Measurements from ENCODE around the gene LTB. TPM values are rescaled to one million over a fixed set of nuclear protein-coding genes. Genes with fewer than 3 reads are reported as not detected.
A peak's percentile ranks its signal among the peaks of the same experiment; 100 is the strongest.

The LTB gene
- polyA plus RNA-seq, 3 donors = 12.6 to 25.5 (median 21.6) TPM

DNA sequence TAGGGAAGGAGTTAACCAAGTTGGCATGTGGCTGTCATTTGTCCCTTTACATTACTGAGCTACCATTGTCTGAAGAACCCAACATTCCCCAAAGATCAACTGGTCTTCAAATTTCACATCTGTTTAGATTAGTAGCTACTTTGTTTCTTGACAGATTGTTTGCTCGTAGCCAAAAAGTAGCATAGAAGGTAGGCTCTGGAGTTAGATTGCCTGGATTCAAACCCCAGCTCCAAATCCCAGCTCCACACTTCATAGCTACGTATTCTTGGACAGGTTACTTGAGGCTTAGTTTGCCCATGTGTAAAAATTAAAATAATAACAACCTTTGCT lies 33.7 kb downstream of the LTB start:
- peaks cover 34 to 42% of the 10 kb centered on the region in 2 donors for H3K4me1 ChIP-seq (ENCODE audit: control insufficient read depth in 1 of 2, insufficient read depth in 2 of 2, low read length in 2 of 2)
- intact Hi-C loops (cut with micrococcal nuclease) = loop anchor here (5.0 to 10.0 kb wide), 6 partner anchors 54 to 406 kb away; partner anchors contain the start of genes C6orf47 (in 1 of the 2), CLIC1 (in 1 of the 2), GPANK1 (in 1 of the 2) and MICB (in 1 of the 2)

DNA sequence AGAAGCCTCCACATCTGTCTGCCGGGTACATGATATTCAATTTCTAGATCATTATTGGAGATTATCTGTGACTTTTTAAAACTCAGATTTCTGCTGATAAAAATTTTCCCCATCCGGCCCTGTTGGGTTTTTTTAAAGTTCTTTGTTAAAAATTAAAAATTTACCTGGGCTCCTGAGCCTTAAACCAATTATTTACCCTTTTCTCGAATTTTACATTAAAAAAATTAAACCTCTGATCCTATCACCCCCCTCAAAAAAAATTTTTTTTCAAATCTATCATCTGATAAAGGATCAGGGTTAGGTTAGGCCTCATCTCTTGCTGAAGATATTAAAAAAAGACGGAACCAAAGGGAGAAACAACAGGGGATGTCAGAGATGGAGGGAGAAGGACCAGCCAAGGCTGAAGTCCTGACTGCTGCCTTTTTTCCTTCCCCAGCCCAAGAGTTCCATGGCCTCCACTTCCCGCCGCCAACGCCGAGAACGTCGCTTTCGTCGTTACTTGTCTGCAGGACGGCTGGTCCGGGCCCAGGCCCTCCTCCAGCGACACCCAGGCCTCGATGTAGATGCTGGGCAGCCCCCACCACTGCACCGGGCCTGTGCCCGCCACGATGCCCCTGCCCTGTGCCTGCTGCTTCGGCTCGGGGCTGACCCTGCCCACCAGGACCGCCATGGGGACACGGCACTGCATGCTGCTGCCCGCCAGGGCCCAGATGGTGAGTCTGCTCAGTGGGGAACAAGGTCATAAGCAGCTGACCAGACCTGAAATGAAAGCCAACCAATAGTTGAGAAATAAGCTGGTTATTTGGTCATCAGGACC lies 34.3 kb downstream of the LTB start:
- H3K27me3 Mint-ChIP-seq (ENCODE audit: low read depth in 3 of 3) = no peaks in the 10 kb centered on the region
- peak overlapping the region; percentile 65 to 86 for H3K4me3 Mint-ChIP-seq
- Histone ChIP-seq H3K36me3 (replicated peaks in 1 of 2; ENCODE audit: control insufficient read depth in 1 of 2, insufficient read depth in 2 of 2, low read length in 2 of 2) (peaks cover 0 to 21% of the 10 kb centered on the region in 2 donors), H3K27me3 (ENCODE audit: control insufficient read depth in 2 of 2, insufficient read depth in 2 of 2, low read length in 2 of 2) (no peaks in the 10 kb centered on the region), H4K20me1 (ENCODE audit: insufficient read depth, low read length) (no peaks in the 10 kb centered on the region), H3K4me3 (replicated peaks in 1 of 3; ENCODE audit: low read depth in 2 of 3, low read length in 3 of 3) (peak overlapping the region; percentile 28 to 71 (median 33)), H3K79me2 (ENCODE audit: insufficient read depth, low read length) (peaks cover 46% of the 10 kb centered on the region), H3K4me2 (replicated peaks; ENCODE audit: extremely low read depth, low read length, poor library complexity, severe bottlenecking) (peak overlapping the region; percentile 70), H3K9ac (ENCODE audit: insufficient read depth, low read length, poor library complexity, severe bottlenecking) (peak overlapping the region; percentile 41), H3K9me3 (replicated peaks in 1 of 2; ENCODE audit: control insufficient read depth in 1 of 2, insufficient read depth in 1 of 2, low read length in 2 of 2) (no peaks in the 10 kb centered on the region), H3K4me1 (ENCODE audit: control insufficient read depth in 1 of 2, insufficient read depth in 2 of 2, low read length in 2 of 2) (peaks cover 33 to 42% of the 10 kb centered on the region in 2 donors), H3K27ac (ENCODE audit: low read depth in 1 of 2, low read length in 2 of 2) (peak overlapping the region; percentile 54 to 68), H2AFZ (ENCODE audit: insufficient read depth, low read depth, low read length, poor library complexity, severe bottlenecking) (peak overlapping the region; percentile 58)
- intact Hi-C loops (cut with micrococcal nuclease) = loop anchor here (2.0 to 10.0 kb wide), 7 partner anchors 51 to 407 kb away; partner anchors contain the start of genes C6orf47 (in 1 of the 2), CLIC1 (in 1 of the 2), GPANK1 (in 1 of the 2) and MICB (in 1 of the 2)
- H3K36me3 Mint-ChIP-seq = peaks cover 11 to 23% of the 10 kb centered on the region in 2 donors
- 87% methylated on average over 21 of the region's 24 CpGs for WGBS (ENCODE audit: insufficient coverage)
- TF ChIP-seq, protein P1, sequence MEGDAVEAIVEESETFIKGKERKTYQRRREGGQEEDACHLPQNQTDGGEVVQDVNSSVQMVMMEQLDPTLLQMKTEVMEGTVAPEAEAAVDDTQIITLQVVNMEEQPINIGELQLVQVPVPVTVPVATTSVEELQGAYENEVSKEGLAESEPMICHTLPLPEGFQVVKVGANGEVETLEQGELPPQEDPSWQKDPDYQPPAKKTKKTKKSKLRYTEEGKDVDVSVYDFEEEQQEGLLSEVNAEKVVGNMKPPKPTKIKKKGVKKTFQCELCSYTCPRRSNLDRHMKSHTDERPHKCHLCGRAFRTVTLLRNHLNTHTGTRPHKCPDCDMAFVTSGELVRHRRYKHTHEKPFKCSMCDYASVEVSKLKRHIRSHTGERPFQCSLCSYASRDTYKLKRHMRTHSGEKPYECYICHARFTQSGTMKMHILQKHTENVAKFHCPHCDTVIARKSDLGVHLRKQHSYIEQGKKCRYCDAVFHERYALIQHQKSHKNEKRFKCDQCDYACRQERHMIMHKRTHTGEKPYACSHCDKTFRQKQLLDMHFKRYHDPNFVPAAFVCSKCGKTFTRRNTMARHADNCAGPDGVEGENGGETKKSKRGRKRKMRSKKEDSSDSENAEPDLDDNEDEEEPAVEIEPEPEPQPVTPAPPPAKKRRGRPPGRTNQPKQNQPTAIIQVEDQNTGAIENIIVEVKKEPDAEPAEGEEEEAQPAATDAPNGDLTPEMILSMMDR (IDR thresholded peaks at IDR 0.05) = no peak
- peak overlapping the region; percentile 86 to 96 (median 92) for H3K27ac Mint-ChIP-seq
- H3K4me1 Mint-ChIP-seq = peaks cover 45% of the 10 kb centered on the region
- peak in 1 of 3 donors; percentile 22 for DNase-seq
- no peaks in the 10 kb centered on the region for H3K9me3 Mint-ChIP-seq

More for the DNA sequence above, 33.7 kb downstream of the LTB start:
- no peaks in the 10 kb centered on the region for H4K20me1 ChIP-seq (ENCODE audit: insufficient read depth, low read length)
- no peak for DNase-seq
- no peak overlapping the region for H3K4me3 ChIP-seq (replicated peaks in 1 of 3; ENCODE audit: low read depth in 2 of 3, low read length in 3 of 3)
- Mint-ChIP-seq H3K4me3 (no peak overlapping the region), H3K27ac (peak overlapping the region in 5 of 7 donors; percentile 86 to 96 (median 94)), H3K4me1 (peaks cover 46% of the 10 kb centered on the region), H3K9me3 (no peaks in the 10 kb centered on the region), H3K36me3 (peaks cover 11 to 23% of the 10 kb centered on the region in 2 donors), H3K27me3 (ENCODE audit: low read depth in 3 of 3) (no peaks in the 10 kb centered on the region)
- TF ChIP-seq, protein P1 (IDR thresholded peaks at IDR 0.05) = no peak
- H3K27me3 ChIP-seq (ENCODE audit: control insufficient read depth in 2 of 2, insufficient read depth in 2 of 2, low read length in 2 of 2) = no peaks in the 10 kb centered on the region
- no peaks in the 10 kb centered on the region for H3K9me3 ChIP-seq (replicated peaks in 1 of 2; ENCODE audit: control insufficient read depth in 1 of 2, insufficient read depth in 1 of 2, low read length in 2 of 2)
- peaks cover 45% of the 10 kb centered on the region for H3K79me2 ChIP-seq (ENCODE audit: insufficient read depth, low read length)
- no peak overlapping the region for H3K9ac ChIP-seq (ENCODE audit: insufficient read depth, low read length, poor library complexity, severe bottlenecking)
- peaks cover 0 to 21% of the 10 kb centered on the region in 2 donors for H3K36me3 ChIP-seq (replicated peaks in 1 of 2; ENCODE audit: control insufficient read depth in 1 of 2, insufficient read depth in 2 of 2, low read length in 2 of 2)
- peak overlapping the region; percentile 21 to 68 for H3K27ac ChIP-seq (ENCODE audit: low read depth in 1 of 2, low read length in 2 of 2)
- no CpG with 5 or more reads among the region's 2 CpGs for WGBS (ENCODE audit: insufficient coverage)
- no peak overlapping the region for H2AFZ ChIP-seq (ENCODE audit: insufficient read depth, low read depth, low read length, poor library complexity, severe bottlenecking)
- H3K4me2 ChIP-seq (replicated peaks; ENCODE audit: extremely low read depth, low read length, poor library complexity, severe bottlenecking) = no peak overlapping the region

Measured in CD14-positive monocyte (primary cell).